Measurements from ENCODE around the gene NWD2.

GRCh38 chr4:37244583-37245390 lies at the start of gene NWD2:
- TF ChIP-seq EZH2phosphoT487 (IDR thresholded peaks at IDR 0.05; ENCODE audit: insufficient read depth, low read depth) (no peak), EZH2 (IDR thresholded peaks at IDR 0.05; ENCODE audit: insufficient read depth, poor library complexity, severe bottlenecking) (no peak)

All from GM23248 (cell line).